Stimulated activated memory B cell treated with anti-CD40 and anti-IgM and Interleukin-4, amounts not matched to agents 10 μg/mL and 1 μg/mL and 100 μg/mL, for 72 hours (primary cell): ENCODE results near the gene ADGRE1.

ENCODE experiments used
- ATAC-seq: fragments of 150-1000 bp; cut with Tn5 transposase; 2 replicates; pipeline ENCODE4 v1.10.0; 2021
- H3K27ac Mint-ChIP-seq: one replicate; pipeline ENCODE4 v1.8.0; 2022; ENCODE audit warnings: mild to moderate bottlenecking, mixed read lengths
- H3K27me3 Mint-ChIP-seq: one replicate; pipeline ENCODE4 v1.8.0; 2022; ENCODE audit warnings: mixed read lengths
- H3K36me3 Mint-ChIP-seq: one replicate; pipeline ENCODE4 v1.8.0; 2022; ENCODE audit warnings: mixed read lengths
- H3K4me1 Mint-ChIP-seq: one replicate; pipeline ENCODE4 v1.8.0; 2022; ENCODE audit warnings: mixed read lengths
- H3K4me3 Mint-ChIP-seq: one replicate; pipeline ENCODE4 v1.8.0; 2022; ENCODE audit warnings: mild to moderate bottlenecking, moderate library complexity, mixed read lengths
- H3K9me3 Mint-ChIP-seq: one replicate; pipeline ENCODE4 v1.8.0; 2022; ENCODE audit warnings: mixed read lengths

The ADGRE1 gene

DNA sequence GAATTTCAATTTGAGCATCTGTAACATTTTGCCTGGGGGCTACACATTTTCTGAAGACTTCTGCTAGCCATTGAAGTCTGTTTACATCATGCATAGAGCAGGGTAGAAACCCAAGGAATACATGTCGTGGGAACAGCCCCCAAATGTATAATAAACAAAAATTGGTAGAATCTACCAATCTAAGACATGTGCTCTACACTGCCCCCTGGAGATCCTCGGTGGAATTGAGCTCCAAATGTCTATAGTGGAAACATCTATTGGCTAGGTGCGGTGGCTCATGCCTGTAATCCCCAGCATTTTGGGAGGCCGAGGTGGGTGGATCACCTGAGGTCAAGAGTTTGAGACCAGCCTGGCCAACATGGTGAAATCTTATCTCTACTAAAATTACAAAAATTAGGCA is 76.6 kb downstream of the ADGRE1 start:
- peaks cover 2% of the 10 kb centered on the region for H3K9me3 Mint-ChIP-seq
- H3K4me1 Mint-ChIP-seq: peaks cover 5% of the 10 kb centered on the region
- no peaks in the 10 kb centered on the region for H3K27me3 Mint-ChIP-seq
- no peak overlapping the region for H3K27ac Mint-ChIP-seq
- H3K4me3 Mint-ChIP-seq: no peak overlapping the region
- ATAC-seq: no peak
- H3K36me3 Mint-ChIP-seq: no peaks in the 10 kb centered on the region

DNA sequence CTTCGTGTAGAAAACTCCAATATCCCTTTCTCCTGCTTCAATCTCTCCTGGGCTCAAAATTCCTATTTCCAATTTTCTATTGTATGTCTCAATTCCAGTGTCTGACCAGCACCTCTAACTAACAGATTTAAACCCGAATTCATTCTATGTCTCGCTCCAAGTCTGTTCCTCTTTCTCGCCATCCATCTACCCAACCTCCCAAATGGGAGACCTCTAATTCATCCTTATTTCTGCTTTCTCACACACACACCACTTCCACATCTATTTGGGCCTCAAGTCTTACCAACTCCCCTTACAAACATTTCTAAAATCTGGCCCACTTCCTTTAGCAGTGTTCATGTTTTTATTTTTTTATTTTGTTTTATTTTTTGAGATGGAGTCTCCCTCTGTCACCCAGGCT is 80.6 kb downstream of the ADGRE1 start:
- H3K36me3 Mint-ChIP-seq: no peaks in the 10 kb centered on the region
- no peaks in the 10 kb centered on the region for H3K9me3 Mint-ChIP-seq
- H3K4me3 Mint-ChIP-seq: no peak overlapping the region
- no peak overlapping the region for H3K27ac Mint-ChIP-seq
- no peaks in the 10 kb centered on the region for H3K27me3 Mint-ChIP-seq
- H3K4me1 Mint-ChIP-seq: peaks cover 5% of the 10 kb centered on the region
- ATAC-seq: no peak

DNA sequence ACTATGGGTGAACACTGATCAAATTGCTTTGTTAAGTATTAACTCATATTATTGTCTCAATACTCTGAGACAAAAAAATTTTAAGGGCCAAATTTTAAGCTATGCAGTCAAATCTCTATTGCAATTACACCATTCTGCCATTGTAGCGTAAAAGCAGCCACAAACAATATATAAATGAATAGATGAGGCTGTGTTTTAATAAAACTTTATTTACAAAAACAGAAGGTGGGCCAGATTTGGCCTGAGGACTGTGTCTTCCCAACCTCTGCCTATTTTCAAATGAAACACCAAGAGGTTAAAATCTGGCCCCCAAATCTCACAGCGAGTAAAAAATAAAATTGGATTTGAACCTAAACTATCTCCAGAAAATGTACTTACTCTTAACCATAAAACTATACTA is 82.1 kb downstream of the ADGRE1 start:
- H3K4me1 Mint-ChIP-seq: no peaks in the 10 kb centered on the region

DNA sequence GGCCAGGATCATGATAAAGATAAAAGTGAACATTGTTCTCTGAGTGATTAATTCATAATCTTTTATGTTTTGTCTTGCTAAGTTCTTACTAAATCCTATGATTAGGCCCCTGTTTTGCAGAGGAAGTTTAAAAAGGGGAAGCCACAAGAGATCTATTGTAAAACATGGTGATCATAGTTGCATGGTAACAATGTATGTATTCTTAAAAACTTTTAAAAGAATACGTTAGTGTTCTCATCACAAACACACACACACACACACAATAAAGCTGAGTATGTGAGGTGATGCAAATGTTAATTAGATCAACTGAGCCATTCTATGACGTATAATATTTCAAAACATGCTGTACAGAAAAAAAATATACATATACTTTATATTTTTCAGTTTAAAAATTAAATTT is 82.6 kb downstream of the ADGRE1 start:
- H3K27ac Mint-ChIP-seq: no peak overlapping the region
- no peaks in the 10 kb centered on the region for H3K9me3 Mint-ChIP-seq
- H3K27me3 Mint-ChIP-seq: peaks cover under 1% of the 10 kb centered on the region
- no peaks in the 10 kb centered on the region for H3K4me1 Mint-ChIP-seq
- no peak for ATAC-seq
- no peak overlapping the region for H3K4me3 Mint-ChIP-seq
- H3K36me3 Mint-ChIP-seq: no peaks in the 10 kb centered on the region

More for the DNA sequence above, 82.1 kb downstream of the ADGRE1 start:
- H3K27ac Mint-ChIP-seq: no peak overlapping the region
- no peaks in the 10 kb centered on the region for H3K27me3 Mint-ChIP-seq
- no peaks in the 10 kb centered on the region for H3K36me3 Mint-ChIP-seq
- no peaks in the 10 kb centered on the region for H3K9me3 Mint-ChIP-seq
- no peak overlapping the region for H3K4me3 Mint-ChIP-seq
- no peak for ATAC-seq

DNA sequence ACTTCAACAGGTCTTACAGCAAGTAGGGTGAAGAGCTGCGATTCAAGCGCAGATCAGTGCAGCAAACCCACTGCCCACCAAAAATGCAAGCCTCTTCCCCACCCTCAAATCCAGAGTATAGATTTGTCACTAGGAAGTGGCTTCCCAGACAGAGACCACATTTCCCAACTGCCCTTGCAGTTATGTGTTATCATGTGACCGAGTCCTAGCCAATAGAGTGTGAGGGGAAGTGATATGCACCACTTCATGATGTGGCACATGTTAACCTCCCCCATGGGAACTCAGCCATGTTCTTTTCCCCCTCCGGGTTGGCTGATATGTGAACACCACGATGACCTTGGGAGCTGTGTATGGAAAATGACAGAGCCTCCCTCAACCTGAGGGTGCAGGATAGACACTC is 83.1 kb downstream of the ADGRE1 start:
- Mint-ChIP-seq H3K4me1 (no peaks in the 10 kb centered on the region), H3K27ac (no peak overlapping the region), H3K27me3 (peaks cover 5% of the 10 kb centered on the region), H3K9me3 (no peaks in the 10 kb centered on the region), H3K36me3 (no peaks in the 10 kb centered on the region), H3K4me3 (no peak overlapping the region)
- no peak for ATAC-seq

DNA sequence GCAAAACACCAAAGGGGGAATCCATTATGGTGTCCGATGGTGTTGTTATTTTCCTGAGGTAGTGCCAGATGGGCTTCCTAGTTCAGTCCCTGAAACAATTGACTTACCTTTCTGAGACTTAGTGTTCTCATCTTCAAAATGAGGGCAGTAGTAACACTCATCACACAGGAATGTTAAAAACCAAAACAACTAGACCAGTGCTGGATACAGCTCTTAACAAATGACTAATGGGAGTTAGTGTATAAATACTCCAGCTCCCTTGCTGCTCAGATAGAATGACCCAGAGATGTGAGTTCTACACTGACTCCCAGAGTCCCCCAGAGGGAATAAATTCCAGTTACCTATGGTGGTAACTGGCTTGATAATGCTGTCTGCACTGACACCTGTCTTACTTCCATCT is 84.0 kb downstream of the ADGRE1 start:
- no peaks in the 10 kb centered on the region for H3K9me3 Mint-ChIP-seq
- no peak for ATAC-seq
- H3K27ac Mint-ChIP-seq: no peak overlapping the region
- no peaks in the 10 kb centered on the region for H3K4me1 Mint-ChIP-seq
- no peaks in the 10 kb centered on the region for H3K36me3 Mint-ChIP-seq
- H3K27me3 Mint-ChIP-seq: peaks cover 11% of the 10 kb centered on the region
- H3K4me3 Mint-ChIP-seq: no peak overlapping the region

DNA sequence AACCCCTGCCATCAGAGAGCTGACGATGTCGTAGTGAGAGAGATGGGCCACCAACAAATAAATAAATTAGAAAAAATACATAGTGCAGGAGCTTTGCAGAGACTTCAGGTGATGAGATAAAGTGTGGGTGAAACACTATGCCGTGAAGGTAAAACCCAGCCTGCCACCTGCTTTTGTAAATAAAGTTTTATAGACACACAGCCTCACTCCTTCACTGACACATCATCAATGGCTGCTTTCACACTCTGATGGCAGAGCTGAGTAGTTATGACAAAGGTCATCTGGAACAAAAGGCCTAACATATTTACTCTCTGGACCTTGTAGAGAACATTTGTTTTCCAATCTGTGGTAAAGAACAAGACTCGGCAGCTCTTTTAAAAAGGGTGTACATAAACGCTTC is 88.8 kb downstream of the ADGRE1 start:
- H3K27ac Mint-ChIP-seq: no peak overlapping the region
- H3K36me3 Mint-ChIP-seq: no peaks in the 10 kb centered on the region
- ATAC-seq: no peak
- no peaks in the 10 kb centered on the region for H3K4me1 Mint-ChIP-seq
- H3K9me3 Mint-ChIP-seq: no peaks in the 10 kb centered on the region
- peaks cover 11% of the 10 kb centered on the region for H3K27me3 Mint-ChIP-seq
- H3K4me3 Mint-ChIP-seq: no peak overlapping the region

DNA sequence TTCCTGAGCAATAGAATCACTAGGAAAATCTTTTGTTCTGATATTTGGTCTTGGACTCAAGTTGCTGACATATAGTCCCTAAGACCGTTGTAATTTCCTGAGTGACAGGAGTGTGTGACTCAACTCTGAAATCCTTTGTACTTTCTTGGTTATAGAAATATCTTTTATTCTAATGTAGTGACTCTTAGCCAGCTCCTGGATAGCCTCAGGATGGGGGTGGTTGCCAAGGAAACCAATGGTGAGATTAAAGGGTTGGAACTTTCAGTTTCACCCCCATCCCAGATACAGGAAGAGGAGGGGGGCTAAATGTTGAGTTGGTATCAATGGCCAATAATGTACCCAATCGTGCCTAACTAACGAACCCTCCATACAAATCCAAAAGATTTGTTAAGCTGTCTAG is 92.0 kb downstream of the ADGRE1 start:
- Mint-ChIP-seq H3K27me3 (peaks cover 11% of the 10 kb centered on the region), H3K27ac (no peak overlapping the region), H3K4me1 (no peaks in the 10 kb centered on the region), H3K36me3 (no peaks in the 10 kb centered on the region), H3K9me3 (peaks cover 10% of the 10 kb centered on the region), H3K4me3 (no peak overlapping the region)
- ATAC-seq: no peak

DNA sequence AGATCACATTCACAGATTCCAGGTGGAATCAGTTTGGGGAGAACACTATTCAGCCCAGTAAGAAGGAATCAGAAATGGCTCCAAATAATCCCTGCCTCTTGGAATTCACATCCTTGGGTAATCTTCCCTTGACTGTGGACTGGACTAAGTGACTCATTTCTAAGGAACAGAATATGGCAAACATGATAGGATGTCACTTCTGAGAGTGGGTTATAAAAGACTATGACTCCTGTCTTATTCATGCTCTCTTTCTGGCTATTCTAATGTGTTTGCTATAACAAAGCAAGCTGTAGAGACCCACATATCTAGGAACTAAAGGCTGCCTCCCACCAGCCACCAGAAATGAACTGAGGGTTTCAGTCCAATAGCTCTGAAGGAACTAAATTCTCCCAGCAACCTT is 96.1 kb downstream of the ADGRE1 start:
- Mint-ChIP-seq H3K36me3 (peaks cover 6% of the 10 kb centered on the region), H3K27ac (no peak overlapping the region), H3K4me1 (peaks cover 8% of the 10 kb centered on the region), H3K27me3 (no peaks in the 10 kb centered on the region), H3K4me3 (no peak overlapping the region), H3K9me3 (peaks cover 24% of the 10 kb centered on the region)
- no peak for ATAC-seq

DNA sequence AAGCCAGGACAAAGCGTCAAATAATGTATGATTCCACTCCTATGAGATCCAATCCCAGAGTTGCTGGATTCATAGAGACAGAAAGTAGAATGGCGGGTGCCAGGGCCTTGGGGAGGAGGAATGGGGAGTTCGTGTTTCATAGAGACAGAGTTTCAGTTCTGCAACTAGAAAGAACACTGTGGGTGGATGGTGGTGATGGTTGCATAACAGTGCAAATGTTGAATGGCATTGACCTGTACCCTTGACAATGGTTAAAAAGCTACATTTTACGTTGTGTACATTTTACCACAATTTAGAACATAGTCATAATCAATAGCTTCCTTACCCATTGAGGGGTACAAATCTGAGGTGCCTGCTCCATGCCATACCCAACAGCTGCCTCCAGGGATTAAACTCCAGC is 100.5 kb downstream of the ADGRE1 start:
- Mint-ChIP-seq H3K4me1 (peaks cover 8% of the 10 kb centered on the region), H3K27ac (no peak overlapping the region), H3K9me3 (peaks cover 24% of the 10 kb centered on the region), H3K36me3 (peaks cover 6% of the 10 kb centered on the region), H3K4me3 (no peak overlapping the region), H3K27me3 (peaks cover 11% of the 10 kb centered on the region)
- no peak for ATAC-seq

DNA sequence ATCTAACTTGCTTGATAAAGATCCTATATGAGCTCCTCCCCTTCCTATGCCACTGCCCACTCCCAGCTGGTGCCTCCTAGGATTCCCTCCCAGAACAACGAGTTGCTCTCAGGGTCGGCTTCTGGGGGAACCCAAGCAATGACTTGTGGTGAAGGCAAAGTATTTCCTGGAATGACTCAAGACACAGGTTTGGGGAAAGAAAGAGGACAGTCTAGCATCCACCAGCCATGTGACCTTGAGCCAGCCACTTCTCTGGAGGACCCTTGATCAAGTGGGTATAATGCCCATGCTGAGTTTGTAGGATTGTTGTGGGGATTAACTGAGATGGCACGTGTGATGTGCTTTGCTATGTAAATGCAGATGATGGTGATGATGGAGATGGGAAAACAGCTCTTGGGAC is 100.9 kb downstream of the ADGRE1 start:
- peaks cover 21% of the 10 kb centered on the region for H3K9me3 Mint-ChIP-seq
- no peak for ATAC-seq
- H3K36me3 Mint-ChIP-seq: peaks cover 6% of the 10 kb centered on the region
- peaks cover 8% of the 10 kb centered on the region for H3K4me1 Mint-ChIP-seq
- H3K27ac Mint-ChIP-seq: no peak overlapping the region
- peaks cover 11% of the 10 kb centered on the region for H3K27me3 Mint-ChIP-seq
- no peak overlapping the region for H3K4me3 Mint-ChIP-seq
